HG02973 (cell line): Measurements from ENCODE around the gene PKHD1.

Source experiments
- ATAC-seq: cut with Tn5 transposase; IDR thresholded peaks from one replicate; pipeline ENCODE4 v1.9.1; 2021; ENCODE audit warnings: moderate library complexity; ENCODE audit not compliant: unreplicated experiment

Gene PKHD1

DNA sequence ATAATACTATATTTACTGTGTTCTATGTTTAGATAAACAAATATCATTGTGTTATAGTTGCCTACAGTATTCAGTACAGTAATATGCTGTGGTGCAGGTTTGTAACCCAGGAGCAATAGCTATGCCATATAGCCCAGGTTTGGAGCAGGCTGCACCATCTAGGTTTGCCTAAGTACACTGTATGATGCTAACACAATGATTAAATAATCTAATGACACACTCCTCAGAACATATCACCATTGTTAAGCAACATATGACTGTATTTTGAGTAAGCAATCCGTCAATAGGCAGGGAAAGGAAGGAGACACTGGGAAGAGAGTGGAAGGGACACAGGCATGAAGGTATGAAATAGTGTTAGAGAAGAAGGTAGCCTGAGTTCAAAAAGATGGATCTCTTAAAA is 369.9 kb downstream of the PKHD1 start:
- no peak for ATAC-seq

DNA sequence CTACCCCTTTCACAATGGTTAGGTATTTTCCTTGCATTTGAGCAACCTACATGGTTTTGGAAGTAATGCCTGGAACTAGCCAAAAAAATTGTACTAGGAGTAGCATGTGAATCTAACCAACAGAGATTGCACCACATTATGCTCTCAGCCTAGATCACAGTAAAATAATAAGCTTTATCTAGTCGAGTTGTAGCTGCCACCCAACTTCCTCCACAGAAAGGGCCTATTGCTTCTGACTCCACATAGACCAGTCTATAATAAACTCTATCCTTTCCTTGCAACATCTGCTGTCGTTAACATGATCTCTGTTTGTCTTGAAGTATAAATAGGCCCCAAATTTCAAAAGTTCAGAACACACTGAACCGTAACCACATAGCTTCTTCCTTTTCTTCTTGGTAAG is 375.5 kb downstream of the PKHD1 start:
- no peak for ATAC-seq

DNA sequence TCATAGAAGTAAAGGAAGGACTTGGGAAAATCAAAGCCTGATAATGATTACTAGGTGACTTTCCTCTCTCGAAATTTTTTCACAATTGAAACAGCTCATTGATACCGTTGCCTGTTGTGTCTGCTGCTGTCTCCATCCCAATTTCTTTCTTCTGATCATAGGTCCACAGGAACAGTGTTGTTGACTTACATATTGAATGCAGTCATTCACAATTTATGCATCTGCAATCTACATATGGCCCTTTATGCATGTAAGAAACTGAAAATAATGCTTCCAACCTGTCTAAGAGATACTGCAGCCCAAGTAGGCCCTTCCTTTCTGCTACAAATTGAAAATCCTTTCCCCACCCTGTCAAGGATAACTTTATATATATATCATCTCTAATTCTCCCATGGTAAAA is 381.3 kb downstream of the PKHD1 start:
- ATAC-seq, result no peak

DNA sequence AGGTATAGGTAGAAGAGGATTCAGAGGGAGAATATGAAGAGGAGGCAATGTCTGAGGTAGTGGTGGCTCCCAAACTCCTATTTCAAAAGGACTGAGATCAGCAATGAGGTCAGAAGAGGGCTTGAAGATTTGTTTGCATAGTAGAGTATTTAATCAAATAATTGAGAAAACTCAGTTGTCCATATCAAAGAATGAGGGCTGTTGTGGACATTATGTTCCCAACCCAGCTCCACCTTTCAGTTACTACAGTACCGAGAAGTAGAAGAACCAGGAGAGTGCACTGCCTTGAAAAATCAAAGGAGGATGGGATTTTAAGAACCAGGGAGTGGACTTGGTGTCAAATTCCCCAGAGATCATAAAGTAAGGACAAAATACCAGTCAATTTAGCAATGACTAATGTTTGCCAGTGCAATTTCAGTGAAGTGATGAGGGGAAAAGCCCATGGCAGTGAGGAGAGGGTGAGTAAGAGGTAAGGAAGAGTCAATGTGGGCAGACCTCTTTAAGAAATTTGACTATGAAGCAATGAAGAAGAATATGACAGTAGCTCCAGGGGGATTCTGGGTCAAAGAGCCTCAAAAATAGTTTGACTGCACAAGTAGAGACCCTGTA is 382.4 kb downstream of the PKHD1 start:
- no peak for ATAC-seq

DNA sequence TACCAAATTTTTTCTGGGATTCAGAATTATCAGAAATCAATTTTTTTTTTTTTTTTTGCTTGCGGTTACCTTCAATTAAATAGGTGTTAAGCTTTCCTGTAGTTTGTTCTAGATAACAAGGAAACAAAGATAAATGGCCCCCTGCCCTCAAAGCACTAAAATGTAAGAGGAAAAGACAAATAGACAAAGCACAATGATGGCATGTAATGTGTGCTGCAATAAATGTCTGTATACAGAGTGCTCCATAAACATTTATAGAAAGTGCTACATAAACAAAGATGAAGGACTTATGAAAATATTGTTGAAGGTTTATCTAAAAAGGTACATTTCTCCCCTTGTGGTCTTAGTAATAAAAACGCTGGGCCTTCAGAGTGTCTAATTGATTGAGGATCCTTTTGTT is 384.6 kb downstream of the PKHD1 start:
- ATAC-seq, result no peak

DNA sequence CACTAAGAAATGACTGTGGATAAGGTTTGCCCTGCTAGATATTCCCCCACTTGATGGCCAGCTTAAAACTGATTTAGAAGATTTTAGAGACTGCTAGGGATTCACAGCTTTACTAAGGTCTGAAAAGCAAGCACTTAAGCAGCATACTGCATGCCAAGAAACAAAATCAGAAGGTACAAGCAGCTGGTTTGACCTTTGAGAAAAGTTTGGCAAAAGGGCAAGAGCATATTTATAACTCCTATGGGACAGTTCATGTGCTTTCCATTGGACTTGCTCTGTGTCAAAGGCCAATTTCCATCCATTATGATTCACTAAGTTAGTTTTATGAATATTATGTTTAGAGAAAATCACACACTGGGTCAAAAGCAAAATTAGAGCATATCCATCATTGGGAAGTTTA is 402.8 kb downstream of the PKHD1 start:
- ATAC-seq, result no peak

DNA sequence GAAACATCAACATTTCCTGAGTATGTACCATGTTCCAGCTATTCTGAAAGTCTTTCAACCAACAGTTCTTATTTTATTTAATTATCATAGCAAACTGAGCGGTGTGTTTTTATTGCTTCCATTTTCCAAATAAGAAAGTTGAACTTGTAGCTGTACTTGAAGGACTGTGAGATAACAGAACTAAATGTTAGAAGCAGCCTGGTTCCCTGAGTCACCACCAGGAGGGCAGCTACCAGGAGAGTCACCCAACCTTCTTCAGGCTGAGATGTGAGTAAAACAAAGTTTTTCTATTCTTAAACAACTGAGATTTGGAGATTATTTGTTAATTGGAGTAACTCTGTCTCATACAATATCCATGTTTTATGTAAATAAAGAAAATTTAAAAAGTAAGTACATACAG is 403.4 kb downstream of the PKHD1 start:
- ATAC-seq, result no peak

DNA sequence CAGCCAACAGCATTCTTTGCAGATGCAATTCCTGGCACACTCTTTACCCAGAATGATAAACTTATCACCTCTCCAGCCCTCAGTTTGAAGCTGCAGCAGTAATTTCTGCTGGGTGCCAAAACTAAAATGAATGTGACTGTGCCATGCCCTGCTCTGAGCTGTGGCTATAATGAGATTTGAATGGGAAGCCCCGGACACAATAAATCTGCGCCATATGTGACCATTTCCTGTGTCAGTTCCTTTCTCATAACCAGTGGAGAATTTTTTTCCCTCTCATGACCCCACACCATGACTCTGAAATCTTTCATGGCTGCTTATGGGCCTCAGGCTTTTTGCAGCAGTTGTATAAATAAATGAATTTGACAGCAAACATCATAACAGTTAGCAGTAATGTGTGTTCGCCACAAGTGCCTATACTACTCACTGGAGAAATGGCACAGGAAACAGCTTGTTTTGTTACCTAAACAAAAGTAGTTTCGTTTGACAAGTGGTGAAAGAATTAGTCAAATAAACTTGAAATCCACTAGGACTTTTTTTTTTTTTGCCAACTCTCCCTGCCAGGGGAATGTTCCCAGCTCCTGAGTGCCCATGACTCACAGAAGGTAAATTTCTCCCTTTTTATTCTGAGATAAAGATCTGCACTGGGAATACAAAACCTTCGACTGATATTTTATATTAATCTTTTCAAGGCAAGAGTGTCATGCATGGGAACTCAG is 408.4 kb downstream of the PKHD1 start:
- peak; percentile 84 for ATAC-seq

DNA sequence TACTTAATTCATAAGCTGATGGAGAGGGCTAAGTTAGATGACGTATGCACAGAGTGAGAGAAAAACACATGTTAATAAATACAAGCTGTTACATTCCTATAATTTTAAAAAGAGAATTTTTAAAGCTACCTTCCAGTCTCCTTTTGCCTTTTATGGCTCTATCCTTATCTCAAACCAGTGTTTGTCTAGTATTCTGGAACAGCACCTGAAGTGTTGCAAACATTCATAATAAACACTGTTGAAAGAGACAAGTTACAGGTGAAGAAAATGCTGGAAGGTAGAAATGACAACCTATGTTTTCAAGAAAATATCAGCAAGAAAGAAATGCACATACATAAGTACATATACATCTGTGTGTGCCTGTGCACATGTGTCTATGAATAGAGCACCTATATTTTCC is 409.1 kb downstream of the PKHD1 start:
- ATAC-seq, result no peak

DNA sequence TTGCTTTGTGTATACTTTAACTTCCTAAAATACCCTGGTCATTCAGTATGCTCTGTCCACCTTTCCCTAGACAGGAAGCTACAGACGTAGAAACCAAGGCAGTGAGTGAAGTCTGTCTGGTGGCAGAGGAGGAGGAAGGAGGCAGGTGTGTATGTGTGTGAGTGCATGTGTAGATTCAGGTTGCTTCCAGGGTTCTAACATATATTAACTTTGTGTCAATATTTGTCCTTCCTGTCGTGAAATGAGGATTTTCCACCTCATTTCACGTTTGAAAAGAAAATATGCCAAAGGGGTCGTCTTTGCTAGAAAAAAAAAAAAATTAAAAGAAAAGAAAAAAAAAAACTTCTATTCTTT is 411.5 kb downstream of the PKHD1 start:
- ATAC-seq, result no peak

DNA sequence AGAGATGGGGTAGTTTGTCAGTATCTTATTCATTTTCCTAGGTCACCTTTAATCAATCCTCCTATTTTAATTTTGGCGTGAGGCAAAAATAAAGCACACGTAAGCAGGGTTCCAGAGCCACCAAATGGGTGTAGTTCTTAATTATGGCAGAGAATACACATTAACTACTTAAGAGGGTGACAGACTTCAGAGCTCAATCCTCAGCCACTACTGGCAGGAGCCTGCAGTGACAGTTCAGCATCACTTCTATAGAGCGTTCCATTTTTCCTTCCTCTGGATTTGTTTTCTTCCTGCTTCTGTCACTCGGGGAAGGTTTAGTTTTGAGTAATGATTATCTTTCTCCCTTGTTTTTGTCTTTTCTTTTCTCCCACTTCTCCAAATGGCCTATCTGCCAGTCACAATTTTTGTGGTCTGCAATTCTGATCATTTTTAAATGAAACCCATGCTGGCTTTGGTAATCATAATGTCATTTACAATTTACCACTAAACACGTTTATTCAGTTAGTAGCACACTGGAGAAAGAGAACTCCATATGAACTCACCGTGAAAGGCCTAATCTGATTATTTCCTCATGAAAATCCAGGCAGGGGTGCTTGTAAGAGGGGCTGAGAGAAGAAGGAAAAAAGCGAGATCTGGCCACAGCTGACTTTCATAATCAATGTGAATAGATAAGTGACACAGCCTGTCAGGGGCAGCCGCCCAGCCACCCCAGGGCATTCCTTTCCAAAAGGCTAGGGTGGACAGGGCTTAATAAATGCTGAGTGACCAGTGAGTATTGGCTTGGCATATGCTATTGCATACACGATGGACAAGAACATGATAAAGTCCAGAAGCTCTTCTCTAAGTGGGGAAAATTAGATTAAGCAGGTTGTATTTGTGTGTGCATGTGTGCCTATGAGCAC is 412.1 kb downstream of the PKHD1 start:
- no peak for ATAC-seq

DNA sequence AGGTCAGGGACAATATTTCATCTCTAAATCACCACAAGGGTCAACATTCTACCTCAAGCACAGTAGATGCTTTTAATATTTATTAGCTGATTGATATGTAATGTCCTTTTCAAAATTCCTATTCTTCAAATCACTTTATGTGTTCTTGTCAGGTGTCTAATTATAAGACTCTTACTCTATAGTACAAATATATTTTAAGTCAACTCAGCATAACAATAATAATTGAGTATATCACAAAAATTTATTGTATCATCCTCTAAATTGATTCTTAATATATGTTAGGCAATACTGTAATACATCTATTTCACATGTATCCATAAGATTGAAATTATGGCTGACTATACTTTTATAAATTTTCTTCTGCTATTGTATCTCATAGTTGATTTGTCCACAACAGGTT is 423.9 kb downstream of the PKHD1 start:
- no peak for ATAC-seq

DNA sequence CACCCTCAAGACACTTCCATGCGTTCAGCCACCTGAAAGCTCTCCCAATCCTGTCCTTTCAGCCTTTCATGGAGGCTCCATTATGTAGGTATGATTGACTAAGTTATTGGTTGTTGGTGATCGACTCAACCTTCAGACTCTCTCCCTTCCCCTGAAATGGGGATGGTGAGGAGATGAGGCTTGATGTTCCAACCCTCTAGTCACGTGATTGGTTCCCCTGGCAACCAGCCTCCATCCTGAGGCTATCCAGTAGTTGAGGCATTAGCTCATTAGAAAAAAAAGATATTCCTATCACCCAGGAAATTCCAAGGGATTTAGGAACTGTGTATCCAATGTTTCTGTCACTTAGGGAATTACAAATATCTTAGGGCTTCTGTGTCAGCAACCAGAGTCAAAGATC is 426.6 kb downstream of the PKHD1 start:
- no peak for ATAC-seq

DNA sequence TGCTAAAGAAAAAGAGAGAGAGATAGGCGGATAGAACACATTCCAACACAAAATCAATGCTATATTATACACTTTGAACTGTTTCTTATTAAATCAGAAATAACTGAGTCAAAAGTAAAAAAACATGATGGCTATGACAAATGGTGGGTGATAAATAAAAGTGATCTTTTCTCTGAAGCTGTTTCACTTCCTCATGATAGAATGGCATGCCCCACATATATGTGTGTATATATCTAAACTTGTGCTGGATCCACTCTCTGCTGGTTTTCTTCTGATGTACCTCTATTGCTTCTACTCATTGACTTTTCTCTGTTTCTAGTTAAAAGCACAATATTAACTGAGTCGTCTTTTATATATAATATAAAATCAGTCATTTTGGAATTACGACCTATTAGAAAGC is 429.9 kb downstream of the PKHD1 start:
- no peak for ATAC-seq

DNA sequence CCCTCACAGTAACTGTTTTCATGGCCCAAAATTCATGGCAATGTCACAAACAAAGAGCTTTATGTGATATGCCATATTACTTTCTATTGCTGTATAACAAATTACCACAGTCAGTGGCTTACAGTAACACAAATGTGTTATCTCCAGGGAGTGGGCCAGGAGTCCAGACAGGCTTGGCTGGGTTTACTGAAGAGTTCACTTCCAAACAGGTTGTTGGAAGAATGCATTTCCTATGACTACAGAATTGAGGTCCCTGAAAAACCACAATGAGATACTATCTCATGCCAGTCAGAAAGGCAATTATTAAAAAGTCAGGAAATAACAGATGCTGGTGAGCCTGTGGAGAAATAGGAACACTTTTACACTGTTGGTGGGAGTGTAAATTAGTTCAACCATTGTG is 431.9 kb downstream of the PKHD1 start:
- no peak for ATAC-seq

DNA sequence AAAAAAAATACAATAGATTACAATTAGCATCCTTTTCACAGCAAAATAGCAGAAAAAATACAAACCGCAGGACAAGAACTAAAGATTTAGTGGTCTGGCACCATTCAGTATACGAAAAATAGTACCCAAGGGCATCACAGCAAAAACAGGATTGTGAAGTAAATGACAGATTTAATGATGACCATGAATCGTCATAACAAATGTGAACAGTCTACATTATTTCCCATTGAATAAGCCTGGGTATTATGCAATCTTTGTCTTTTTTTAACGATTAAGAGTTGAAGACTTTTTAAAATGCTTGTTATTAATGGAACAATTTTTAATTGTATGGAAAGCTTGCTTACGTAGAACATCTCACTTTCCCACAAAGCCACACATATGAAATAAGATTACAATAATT is 432.8 kb downstream of the PKHD1 start:
- no peak for ATAC-seq

DNA sequence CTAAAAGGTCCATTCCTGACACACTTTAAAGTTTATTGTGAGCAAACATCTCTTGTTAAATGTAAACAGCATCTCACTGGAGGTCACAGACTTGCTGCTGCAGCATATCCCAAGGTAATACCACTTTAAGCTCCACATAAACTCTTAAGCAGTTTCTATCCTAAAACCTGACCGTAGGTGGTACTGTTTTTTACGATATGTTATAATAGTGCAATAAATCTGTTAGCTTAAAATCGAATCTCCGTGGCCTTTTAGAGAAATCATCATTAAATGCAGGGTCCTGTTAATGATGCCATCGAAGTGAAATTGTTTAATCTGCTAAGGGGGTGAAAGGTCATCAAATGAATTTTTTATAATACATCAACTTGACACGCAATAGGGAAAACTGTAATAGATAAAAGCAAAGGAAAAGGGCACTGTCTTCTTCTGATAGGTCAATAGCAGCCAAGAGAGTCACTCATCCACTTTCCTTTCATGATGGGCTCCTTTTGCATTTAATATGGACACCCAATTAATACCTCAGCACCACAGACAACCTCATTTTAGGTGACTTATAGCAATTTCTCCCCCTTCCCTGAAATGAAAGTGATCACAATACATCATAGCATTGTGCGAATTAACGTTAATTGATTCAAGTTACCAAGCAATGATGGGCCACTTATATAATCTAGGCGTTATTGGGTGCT is 436.1 kb downstream of the PKHD1 start:
- no peak for ATAC-seq

DNA sequence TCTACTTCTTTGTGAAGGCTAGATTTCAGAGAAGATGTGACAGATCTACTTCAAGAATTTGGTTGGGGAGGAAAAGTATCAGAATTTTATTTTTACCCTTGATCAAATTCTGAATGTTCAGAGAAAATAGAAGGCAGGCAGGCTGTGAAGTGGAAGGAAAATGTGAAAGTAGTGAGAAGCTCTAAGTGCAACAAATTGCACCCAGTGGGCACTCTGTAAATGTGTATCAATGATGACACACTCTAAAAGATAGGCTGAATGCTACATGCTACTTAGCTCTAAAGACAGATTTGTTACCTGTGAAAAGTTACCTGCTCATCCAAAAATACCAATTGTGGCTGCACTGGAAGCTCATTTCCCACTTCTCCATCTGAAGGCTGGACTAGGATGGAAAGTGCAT is 438.6 kb downstream of the PKHD1 start:
- no peak for ATAC-seq

DNA sequence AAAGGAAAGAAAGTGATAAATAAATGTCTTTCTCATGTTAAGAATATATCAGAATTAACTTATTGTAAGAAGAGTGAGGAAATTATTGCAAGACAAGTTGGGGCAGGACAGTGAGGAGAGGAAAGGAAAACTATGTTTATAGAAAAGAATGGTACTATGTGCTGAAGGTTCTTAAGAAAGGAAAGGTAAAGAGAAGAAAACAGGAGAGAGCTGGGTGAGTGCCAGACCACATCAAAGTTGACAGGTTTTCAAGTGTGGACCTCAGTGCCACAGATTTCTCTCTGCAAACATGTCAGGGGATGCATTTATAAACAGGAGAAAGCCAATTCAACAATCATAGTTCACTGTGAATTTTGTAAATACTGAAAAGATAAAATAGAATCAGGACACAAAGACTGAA is 439.2 kb downstream of the PKHD1 start:
- no peak for ATAC-seq

DNA sequence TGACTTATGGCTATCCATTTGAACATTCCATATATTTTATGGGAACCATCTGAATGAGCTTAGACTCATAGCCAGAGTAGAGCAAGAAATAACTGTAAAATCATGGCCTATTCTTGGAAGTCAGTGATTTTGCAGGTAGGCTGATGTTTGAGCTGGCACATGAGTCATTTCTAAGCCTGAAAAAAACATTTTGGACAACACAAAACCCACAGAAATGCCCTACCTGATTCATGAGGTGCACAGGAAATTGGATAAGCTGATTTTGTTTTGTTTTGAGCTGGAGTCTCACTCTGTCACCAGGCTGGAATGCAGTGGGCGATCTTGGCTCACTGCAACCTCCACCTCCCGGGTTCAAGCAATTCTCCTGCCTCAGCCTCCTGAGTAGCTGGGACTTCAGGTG is 443.0 kb downstream of the PKHD1 start:
- ATAC-seq, result no peak

DNA sequence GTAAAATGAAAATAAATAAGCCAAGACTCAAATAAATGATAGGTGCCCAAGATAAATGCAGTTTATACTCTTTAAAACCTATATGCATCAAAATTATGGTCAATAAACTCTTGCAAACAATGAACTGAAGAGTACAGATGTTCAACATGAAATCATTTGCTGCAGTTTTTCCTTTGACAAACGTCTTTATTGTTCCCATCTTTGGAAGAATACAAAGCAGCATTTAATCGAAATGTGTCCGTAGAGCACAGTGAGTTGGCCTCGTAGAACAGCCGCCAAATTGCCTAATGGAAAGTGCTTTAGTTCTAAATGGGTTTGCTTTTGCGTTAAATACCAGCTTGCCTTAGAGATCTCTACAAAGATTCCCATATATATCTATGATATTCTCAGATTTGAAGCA is 447.4 kb downstream of the PKHD1 start:
- no peak for ATAC-seq

DNA sequence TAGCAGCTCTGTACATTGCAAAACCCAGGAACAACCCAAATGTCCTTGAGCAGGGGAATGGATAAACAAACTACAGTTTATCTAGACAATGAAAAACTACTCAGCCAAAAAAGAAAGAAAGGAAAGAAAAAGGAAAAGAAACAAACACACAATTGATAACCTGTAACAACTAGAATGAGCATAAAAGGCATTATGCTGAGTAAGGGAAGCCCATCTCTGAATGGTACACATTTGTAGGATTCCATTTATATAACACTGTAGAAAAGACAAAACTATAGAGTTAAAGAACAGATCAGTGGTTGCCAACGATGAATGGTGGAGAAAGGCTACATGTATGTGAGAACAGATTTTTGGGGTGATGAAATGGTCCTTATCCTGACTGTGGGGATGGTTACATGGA is 454.0 kb downstream of the PKHD1 start:
- no peak for ATAC-seq
